Body of pancreas (tissue), 4 donors: ENCODE data around the gene SIDT1. TPM values are rescaled to one million over a fixed set of nuclear protein-coding genes. Genes with fewer than 3 reads are reported as not detected.

Experiments used
- ATAC-seq: fragments of 150-250 bp; one replicate; pipeline ENCODE4 v1.9.1; 2016
- DNase-seq, 4 donors: peaks; one replicate each; pipeline ENCODE4 v3.0.0-alpha.2; 2019
- H3K27ac ChIP-seq, 4 donors: fragments of 200-600 bp; sonication (generic); 1 replicate in 3 of 4; 2 replicates in 1 of 4; pipeline versions ENCODE4 v1.5.1 to v1.6.1; 2016 to 2019; ENCODE audit warnings: mild to moderate bottlenecking in 1 of 4, mixed read lengths in 1 of 4, moderate library complexity in 1 of 4
- H3K27me3 ChIP-seq, 2 donors: fragments of 200-600 bp; sonication (generic); one replicate each; pipeline ENCODE4 v1.6.0; 2016; ENCODE audit warnings: mild to moderate bottlenecking in 1 of 2
- H3K36me3 ChIP-seq, 2 donors: fragments of 200-600 bp; sonication (generic); replicated peaks in 1 of 2; 2 replicates each; pipeline ENCODE4 v1.5.1; 2016; ENCODE audit warnings: low read depth in 2 of 2; ENCODE audit not compliant: insufficient read depth in 1 of 2
- H3K4me1 ChIP-seq: fragments of 200-600 bp; sonication (generic); one replicate; pipeline ENCODE4 v1.6.0; 2016
- H3K4me3 ChIP-seq, 2 donors: fragments of 200-600 bp; sonication (generic); 1 replicate in 1 of 2; 2 replicates in 1 of 2; pipeline ENCODE4 v1.5.1; 2016 to 2019
- H3K9me3 ChIP-seq, 3 donors: fragments of 200-600 bp; sonication (generic); 1 replicate in 2 of 3; 2 replicates in 1 of 3; pipeline ENCODE4 v1.5.1; 2016
- CTCF ChIP-seq, 7 experiments: fragments of 450-650 bp in 4 of 7; fragments of 200-600 bp in 3 of 7; sonication (generic) in 3 of 7; IDR thresholded peaks; one replicate each; pipeline ENCODE4 v1.5.1; 2016 to 2019; ENCODE audit warnings: antibody characterized with exemption in 7 of 7
- POLR2A ChIP-seq, 3 donors: fragments of 450-650 bp; IDR thresholded peaks; one replicate each; pipeline ENCODE4 v1.6.1; 2016; ENCODE audit warnings: antibody characterized with exemption in 3 of 3, mild to moderate bottlenecking in 2 of 3
- WGBS, 2 donors: methylation state at CpG; one replicate each; pipeline ENCODE4 v1.1.5; 2017; 5-methylcytosine and 5-hydroxymethylcytosine counted together
- intact Hi-C: fragments of 100-400 bp; cut with DNase I; formaldehyde crosslinking; loops from one replicate; pipeline ENCODE4 v1.15.1; 2023
- total RNA-seq, 2 donors: library from RNA; depleted of rRNA; stranded (reverse); fragments of >200 nt; gene quantifications; one replicate each; pipeline ENCODE4 v1.1.0, GENCODE V29; 2016

The SIDT1 gene
- total RNA-seq, 2 donors from 2014 or later = 1.6 to 8.8 TPM

GRCh38 chr3:113523241-113523640 lies 9.1 kb upstream of the SIDT1 start:
- no peak for TF ChIP-seq CTCF (IDR thresholded peaks at IDR 0.05)
- no peak for TF ChIP-seq POLR2A (IDR thresholded peaks at IDR 0.05)
- Histone ChIP-seq H3K27me3 (no peaks in the 10 kb centered on the region), H3K9me3 (no peaks in the 10 kb centered on the region), H3K27ac (no peak overlapping the region), H3K4me1 (no peaks in the 10 kb centered on the region), H3K36me3 (no peaks in the 10 kb centered on the region), H3K4me3 (no peak overlapping the region)
- intact Hi-C loops = no loop called here
- ATAC-seq = no peak
- DNase-seq = no peak
- 73 to 76% methylated on average over 3 of the region's 3 CpGs for WGBS, 2 donors

- Histone ChIP-seq H3K27me3 (no peaks in the 10 kb centered on the region), H3K4me1 (peaks cover 23% of the 10 kb centered on the region), H3K9me3 (no peaks in the 10 kb centered on the region), H3K36me3 (no peaks in the 10 kb centered on the region), H3K4me3 (peak overlapping the region; percentile 68 to 79), H3K27ac (peak overlapping the region; percentile 40 to 82 (median 72))
- peak; percentile 80 for ATAC-seq
- intact Hi-C loops = no loop called here
- DNase-seq = peak; percentile 28 to 54 (median 40)
- WGBS, 2 donors = 0 to 2% methylated on average over 26 to 62 of the region's 66 CpGs
- TF ChIP-seq CTCF (IDR thresholded peaks at IDR 0.05) (no peak), POLR2A (IDR thresholded peaks at IDR 0.05) (no peak)
Observed at GRCh38 chr3:113532698-113533533, 561 bp downstream of the SIDT1 start.

- WGBS, 2 donors = 44 to 62% methylated on average over 10 of the region's 10 CpGs
- H3K4me3 ChIP-seq = no peak overlapping the region
- no peaks in the 10 kb centered on the region for H3K36me3 ChIP-seq
- DNase-seq (no peak), ATAC-seq (no peak)
- intact Hi-C loops = no loop called here
- peaks cover 23% of the 10 kb centered on the region for H3K4me1 ChIP-seq
- H3K27ac ChIP-seq = peak overlapping the region in 1 of 4 donors; percentile 82
- no peaks in the 10 kb centered on the region for H3K27me3 ChIP-seq
- no peaks in the 10 kb centered on the region for H3K9me3 ChIP-seq
- TF ChIP-seq CTCF (IDR thresholded peaks at IDR 0.05) (no peak), POLR2A (IDR thresholded peaks at IDR 0.05) (no peak)
Observed at GRCh38 chr3:113533534-113533892, 1.2 kb downstream of the SIDT1 start.

- no peak overlapping the region for H3K27ac ChIP-seq
- ATAC-seq = no peak
- intact Hi-C loops = no loop called here
Observed at GRCh38 chr3:113534365-113534764, 2.0 kb downstream of the SIDT1 start.

More at GRCh38 chr3:113534365-113534764, 2.0 kb downstream of the SIDT1 start:
- peaks cover 23% of the 10 kb centered on the region for H3K4me1 ChIP-seq
- DNase-seq = no peak
- TF ChIP-seq POLR2A (IDR thresholded peaks at IDR 0.05) (no peak), CTCF (IDR thresholded peaks at IDR 0.05) (no peak)
- no peaks in the 10 kb centered on the region for H3K9me3 ChIP-seq
- WGBS, 2 donors = 83 to 88% methylated on average over 4 of the region's 4 CpGs
- no peaks in the 10 kb centered on the region for H3K36me3 ChIP-seq
- H3K27me3 ChIP-seq = no peaks in the 10 kb centered on the region
- H3K4me3 ChIP-seq = no peak overlapping the region
